ENCODE results near the gene ICAM4.

DNA sequence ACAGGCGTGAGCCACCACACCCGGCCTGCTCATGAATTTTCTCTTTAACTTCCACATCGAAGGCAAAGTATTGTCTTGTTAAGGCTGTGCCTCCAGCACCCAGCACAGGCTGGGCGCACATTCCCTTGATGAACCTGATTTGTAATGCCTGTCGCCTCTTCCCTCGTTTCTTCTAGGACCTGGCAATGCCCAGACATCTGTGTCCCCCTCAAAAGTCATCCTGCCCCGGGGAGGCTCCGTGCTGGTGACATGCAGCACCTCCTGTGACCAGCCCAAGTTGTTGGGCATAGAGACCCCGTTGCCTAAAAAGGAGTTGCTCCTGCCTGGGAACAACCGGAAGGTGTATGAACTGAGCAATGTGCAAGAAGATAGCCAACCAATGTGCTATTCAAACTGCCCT is 12.2 kb upstream of the ICAM4 start:
- TF ChIP-seq, protein P1, sequence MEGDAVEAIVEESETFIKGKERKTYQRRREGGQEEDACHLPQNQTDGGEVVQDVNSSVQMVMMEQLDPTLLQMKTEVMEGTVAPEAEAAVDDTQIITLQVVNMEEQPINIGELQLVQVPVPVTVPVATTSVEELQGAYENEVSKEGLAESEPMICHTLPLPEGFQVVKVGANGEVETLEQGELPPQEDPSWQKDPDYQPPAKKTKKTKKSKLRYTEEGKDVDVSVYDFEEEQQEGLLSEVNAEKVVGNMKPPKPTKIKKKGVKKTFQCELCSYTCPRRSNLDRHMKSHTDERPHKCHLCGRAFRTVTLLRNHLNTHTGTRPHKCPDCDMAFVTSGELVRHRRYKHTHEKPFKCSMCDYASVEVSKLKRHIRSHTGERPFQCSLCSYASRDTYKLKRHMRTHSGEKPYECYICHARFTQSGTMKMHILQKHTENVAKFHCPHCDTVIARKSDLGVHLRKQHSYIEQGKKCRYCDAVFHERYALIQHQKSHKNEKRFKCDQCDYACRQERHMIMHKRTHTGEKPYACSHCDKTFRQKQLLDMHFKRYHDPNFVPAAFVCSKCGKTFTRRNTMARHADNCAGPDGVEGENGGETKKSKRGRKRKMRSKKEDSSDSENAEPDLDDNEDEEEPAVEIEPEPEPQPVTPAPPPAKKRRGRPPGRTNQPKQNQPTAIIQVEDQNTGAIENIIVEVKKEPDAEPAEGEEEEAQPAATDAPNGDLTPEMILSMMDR (IDR thresholded peaks at IDR 0.05; ENCODE audit: low read depth, low read length), result no peak
- TF ChIP-seq MYC (IDR thresholded peaks at IDR 0.05; ENCODE audit: low read depth, low read length) (no peak), POLR2A (IDR thresholded peaks at IDR 0.05; ENCODE audit: extremely low read depth, insufficient read length) (no peak)
- TF ChIP-seq, protein P2, sequence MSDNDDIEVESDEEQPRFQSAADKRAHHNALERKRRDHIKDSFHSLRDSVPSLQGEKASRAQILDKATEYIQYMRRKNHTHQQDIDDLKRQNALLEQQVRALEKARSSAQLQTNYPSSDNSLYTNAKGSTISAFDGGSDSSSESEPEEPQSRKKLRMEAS (IDR thresholded peaks at IDR 0.05; ENCODE audit: low read depth, low read length), result no peak

Measured in NB4 (cell line).